DOHH2 (cell line): ENCODE data around the gene ALG1L2.
"Not testable (repeated sequence)": the region's sequence is repeated elsewhere in the genome, so short reads cannot be mapped to it uniquely, and the experiment has no call there.

Experiments
- H3F3A ChIP-seq: fragments of 200-600 bp; sonication (generic), shearing (Covaris generic); 2 replicates; pipeline ENCODE4 v1.6.0; 2016; ENCODE audit warnings: antibody characterized with exemption, mild to moderate bottlenecking; ENCODE audit not compliant: control insufficient read depth, insufficient read depth
- H3K27ac ChIP-seq: fragments of 200-600 bp; sonication (generic); 2 replicates; pipeline ENCODE4 v1.5.1; 2014; ENCODE audit warnings: low read depth, mild to moderate bottlenecking, low read length, moderate library complexity
- H3K27me3 ChIP-seq: fragments of 200-600 bp; sonication (generic); 2 replicates; pipeline ENCODE4 v1.6.1; 2014; ENCODE audit warnings: mild to moderate bottlenecking, low read length, mixed read lengths; ENCODE audit not compliant: control insufficient read depth
- H3K36me3 ChIP-seq: fragments of 200-600 bp; sonication (generic); 2 replicates; pipeline ENCODE4 v1.6.1; 2014; ENCODE audit warnings: mild to moderate bottlenecking, low read length, moderate library complexity, mixed read lengths; ENCODE audit not compliant: control insufficient read depth
- H3K4me1 ChIP-seq: fragments of 200-600 bp; sonication (generic); 2 replicates; pipeline ENCODE4 v1.6.1; 2014; ENCODE audit warnings: mild to moderate bottlenecking, low read length, mixed read lengths; ENCODE audit not compliant: control insufficient read depth
- H3K4me2 ChIP-seq: fragments of 200-600 bp; sonication (generic); 2 replicates; pipeline ENCODE4 v1.6.0; 2014; ENCODE audit warnings: mild to moderate bottlenecking, low read length, moderate library complexity
- H3K4me3 ChIP-seq: fragments of 200-600 bp; sonication (generic); 2 replicates; pipeline ENCODE4 v1.5.1; 2014; ENCODE audit warnings: mild to moderate bottlenecking, low read length, mixed read lengths
- H3K79me2 ChIP-seq: fragments of 200-600 bp; sonication (generic); 2 replicates; pipeline ENCODE4 v1.6.1; 2014; ENCODE audit warnings: mild to moderate bottlenecking, low read length, mixed read lengths; ENCODE audit not compliant: control insufficient read depth
- H3K9me2 ChIP-seq: fragments of 200-600 bp; sonication (generic); replicated peaks from 2 replicates; pipeline ENCODE4 v1.6.1; 2014; ENCODE audit warnings: mild to moderate bottlenecking, low read length, mixed read lengths; ENCODE audit not compliant: control insufficient read depth
- H3K9me3 ChIP-seq: fragments of 200-600 bp; sonication (generic); 2 replicates; pipeline ENCODE4 v1.6.1; 2014; ENCODE audit warnings: antibody characterized with exemption, low read length, mixed read lengths; ENCODE audit not compliant: control insufficient read depth, insufficient read depth
- H4K20me1 ChIP-seq: fragments of 200-600 bp; sonication (generic); 2 replicates; pipeline ENCODE4 v1.6.0; 2014; ENCODE audit warnings: low read depth, mild to moderate bottlenecking, antibody characterized with exemption, low read length, moderate library complexity; ENCODE audit not compliant: control insufficient read depth, insufficient read depth
- TF ChIP-seq, protein P1 (sequence below): fragments of 200-600 bp; sonication (generic); IDR thresholded peaks from one replicate; pipeline ENCODE4 v1.5.1; 2014; ENCODE audit warnings: antibody characterized with exemption, mild to moderate bottlenecking, low read depth, low read length; ENCODE audit not compliant: poor library complexity, severe bottlenecking

ALG1L2 gene

DNA sequence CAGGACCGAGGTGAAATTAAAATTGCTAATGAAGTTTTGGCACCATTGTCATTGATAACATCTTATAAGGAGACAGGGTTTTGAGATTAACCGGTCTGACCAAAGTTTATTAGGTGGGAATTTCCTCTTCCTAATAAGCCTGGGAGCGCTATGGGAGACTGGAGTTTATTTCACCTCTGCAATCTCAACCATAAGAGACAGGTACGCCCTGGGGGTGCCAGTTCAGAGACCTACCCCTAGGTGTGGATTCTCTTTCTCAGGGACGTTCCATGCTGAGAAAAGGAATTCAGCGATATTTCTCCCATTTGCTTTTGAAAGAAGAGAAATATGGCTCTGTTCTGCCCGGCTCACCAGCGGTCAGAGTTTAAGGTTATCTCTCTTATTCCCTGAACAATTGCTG lies 57.4 kb downstream of the ALG1L2 start:
- H3K4me3 ChIP-seq, H3K27me3 ChIP-seq, H3F3A ChIP-seq, H3K9me3 ChIP-seq, H3K36me3 ChIP-seq, H4K20me1 ChIP-seq, H3K27ac ChIP-seq, H3K4me2 ChIP-seq, H3K9me2 ChIP-seq, H3K79me2 ChIP-seq, H3K4me1 ChIP-seq: not testable (repeated sequence)

DNA sequence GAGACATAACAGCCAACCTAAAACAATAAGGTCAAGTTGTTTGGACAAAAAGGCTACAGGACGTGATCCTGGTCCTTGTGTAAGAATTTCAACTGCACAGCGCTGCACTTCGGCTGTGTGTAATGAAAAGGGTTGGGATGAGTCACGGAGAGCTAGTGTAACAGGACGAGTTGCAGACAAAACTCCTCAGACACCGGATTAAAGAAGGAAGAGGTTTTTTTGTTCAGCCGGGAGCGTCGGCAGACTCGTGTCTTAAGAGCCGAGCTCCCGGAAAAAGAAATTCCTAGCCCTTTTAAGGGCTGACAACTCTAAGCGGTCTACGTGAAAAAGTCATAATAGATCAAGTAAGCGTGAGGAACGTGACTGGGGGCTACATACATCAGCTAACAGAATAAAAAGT lies 59.1 kb downstream of the ALG1L2 start:
- H3K79me2 ChIP-seq, H3K27ac ChIP-seq, H3K9me3 ChIP-seq, H3K27me3 ChIP-seq, H3K36me3 ChIP-seq, H3K4me1 ChIP-seq, H3K4me2 ChIP-seq, H3K9me2 ChIP-seq, H4K20me1 ChIP-seq, H3F3A ChIP-seq, H3K4me3 ChIP-seq: not testable (repeated sequence)

DNA sequence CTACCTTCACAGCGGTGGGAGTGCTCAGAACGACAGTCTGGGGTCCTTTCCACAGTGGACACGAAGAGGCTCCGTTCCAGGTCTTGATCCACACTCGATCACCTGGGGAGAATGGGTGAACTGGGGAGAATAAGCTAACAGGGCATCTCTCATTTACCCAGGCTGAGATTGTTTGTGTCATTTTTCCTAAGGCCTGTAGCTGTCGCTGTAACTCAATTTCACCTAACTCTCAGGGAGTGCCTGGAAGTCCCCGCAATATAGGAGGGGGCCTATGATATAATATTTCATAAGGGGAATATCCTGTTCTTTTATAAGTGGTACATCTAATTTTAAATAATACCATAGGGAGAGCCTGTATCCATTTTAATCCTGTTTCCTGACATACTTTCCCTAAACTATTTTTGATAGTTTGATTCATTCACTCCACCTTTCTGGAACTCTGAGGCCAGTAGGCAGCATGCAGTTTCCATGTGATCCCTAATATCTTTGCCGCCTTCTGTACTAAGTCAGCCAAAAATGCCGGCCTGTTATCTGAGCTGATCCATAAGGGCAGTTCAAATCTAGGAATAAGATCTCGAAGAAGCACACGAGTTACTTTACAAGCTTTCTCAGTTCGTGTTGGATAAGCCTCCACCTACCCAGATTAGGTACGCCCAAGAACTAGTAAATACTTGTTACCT lies 62.2 kb downstream of the ALG1L2 start:
- H3K9me2 ChIP-seq, H3F3A ChIP-seq, H3K27me3 ChIP-seq, H3K9me3 ChIP-seq, H3K27ac ChIP-seq, H3K79me2 ChIP-seq, H3K4me2 ChIP-seq, H4K20me1 ChIP-seq, H3K4me1 ChIP-seq, H3K36me3 ChIP-seq, H3K4me3 ChIP-seq: not testable (repeated sequence)
- TF ChIP-seq, protein P1, sequence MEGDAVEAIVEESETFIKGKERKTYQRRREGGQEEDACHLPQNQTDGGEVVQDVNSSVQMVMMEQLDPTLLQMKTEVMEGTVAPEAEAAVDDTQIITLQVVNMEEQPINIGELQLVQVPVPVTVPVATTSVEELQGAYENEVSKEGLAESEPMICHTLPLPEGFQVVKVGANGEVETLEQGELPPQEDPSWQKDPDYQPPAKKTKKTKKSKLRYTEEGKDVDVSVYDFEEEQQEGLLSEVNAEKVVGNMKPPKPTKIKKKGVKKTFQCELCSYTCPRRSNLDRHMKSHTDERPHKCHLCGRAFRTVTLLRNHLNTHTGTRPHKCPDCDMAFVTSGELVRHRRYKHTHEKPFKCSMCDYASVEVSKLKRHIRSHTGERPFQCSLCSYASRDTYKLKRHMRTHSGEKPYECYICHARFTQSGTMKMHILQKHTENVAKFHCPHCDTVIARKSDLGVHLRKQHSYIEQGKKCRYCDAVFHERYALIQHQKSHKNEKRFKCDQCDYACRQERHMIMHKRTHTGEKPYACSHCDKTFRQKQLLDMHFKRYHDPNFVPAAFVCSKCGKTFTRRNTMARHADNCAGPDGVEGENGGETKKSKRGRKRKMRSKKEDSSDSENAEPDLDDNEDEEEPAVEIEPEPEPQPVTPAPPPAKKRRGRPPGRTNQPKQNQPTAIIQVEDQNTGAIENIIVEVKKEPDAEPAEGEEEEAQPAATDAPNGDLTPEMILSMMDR, result peak; percentile 33

- not testable (repeated sequence) for H3K27me3 ChIP-seq, H3K4me1 ChIP-seq, H3K4me3 ChIP-seq, H3K79me2 ChIP-seq, H3K4me2 ChIP-seq, H3K27ac ChIP-seq, H3K9me3 ChIP-seq, H4K20me1 ChIP-seq, H3K36me3 ChIP-seq, H3K9me2 ChIP-seq, H3F3A ChIP-seq
These were observed 62.7 kb downstream of the ALG1L2 start for GRCh38 chr3:130144328-130144650.

- not testable (repeated sequence) for H3K9me3 ChIP-seq, H3K9me2 ChIP-seq, H3K36me3 ChIP-seq, H3K27me3 ChIP-seq, H3K4me3 ChIP-seq, H3K4me1 ChIP-seq, H3K27ac ChIP-seq, H3K4me2 ChIP-seq, H3F3A ChIP-seq, H4K20me1 ChIP-seq, H3K79me2 ChIP-seq
These were observed 63.8 kb downstream of the ALG1L2 start for GRCh38 chr3:130145456-130145855.

DNA sequence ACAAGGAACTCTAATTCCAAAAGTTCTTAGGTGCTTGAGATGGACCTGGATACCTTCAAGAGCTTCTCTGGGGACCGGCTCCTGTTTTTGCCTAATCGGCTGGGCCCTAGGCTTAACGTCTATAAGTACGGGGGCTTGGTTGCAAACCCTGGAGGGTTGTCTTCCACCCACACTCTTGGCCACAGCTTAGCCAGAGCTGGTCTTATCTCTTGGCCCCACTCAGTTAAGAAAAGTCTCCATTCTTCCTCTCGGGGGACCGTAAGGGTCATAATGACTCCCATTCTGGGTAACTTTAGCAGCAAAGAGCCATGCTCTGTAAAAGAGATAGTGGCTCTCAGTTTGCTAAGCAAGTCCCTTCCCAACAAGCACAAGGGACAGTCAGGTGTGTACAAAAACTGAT lies 64.8 kb downstream of the ALG1L2 start:
- not testable (repeated sequence) for H3K27me3 ChIP-seq, H3K4me2 ChIP-seq

More for the DNA sequence above, 64.8 kb downstream of the ALG1L2 start:
- H3K4me3 ChIP-seq, H3F3A ChIP-seq, H4K20me1 ChIP-seq, H3K79me2 ChIP-seq, H3K4me1 ChIP-seq, H3K9me2 ChIP-seq, H3K9me3 ChIP-seq, H3K27ac ChIP-seq, H3K36me3 ChIP-seq: not testable (repeated sequence)
